Measurements from ENCODE around the gene APIP.
"Not testable (repeated sequence)": the region's sequence is repeated elsewhere in the genome, so short reads cannot be mapped to it uniquely, and the experiment has no call there.

The APIP gene

DNA sequence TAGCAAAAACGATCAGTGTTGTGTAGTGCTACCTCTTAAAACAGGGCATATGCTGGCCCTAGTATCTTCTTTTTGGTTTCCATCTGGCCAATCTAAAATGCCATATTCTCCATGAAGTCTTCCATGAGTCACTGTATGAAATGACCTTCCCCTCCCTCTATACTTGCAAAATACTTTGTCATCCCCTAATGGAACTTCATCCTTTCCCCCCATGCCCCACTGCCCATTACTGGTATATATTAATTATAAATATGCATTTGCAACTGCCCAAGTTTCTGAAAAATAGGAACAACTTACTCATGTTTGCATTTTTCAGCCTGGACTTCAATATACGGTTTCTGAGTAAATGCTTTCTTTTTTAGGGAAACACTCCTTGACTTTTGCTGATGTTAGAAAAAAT, 4.5 kb downstream of the APIP start:
- no peak for DNase-seq (ENCODE audit: low spot score)
- no peaks in the 10 kb centered on the region for H3K9me3 Mint-ChIP-seq
- H3K27ac Mint-ChIP-seq, result no peak overlapping the region

DNA sequence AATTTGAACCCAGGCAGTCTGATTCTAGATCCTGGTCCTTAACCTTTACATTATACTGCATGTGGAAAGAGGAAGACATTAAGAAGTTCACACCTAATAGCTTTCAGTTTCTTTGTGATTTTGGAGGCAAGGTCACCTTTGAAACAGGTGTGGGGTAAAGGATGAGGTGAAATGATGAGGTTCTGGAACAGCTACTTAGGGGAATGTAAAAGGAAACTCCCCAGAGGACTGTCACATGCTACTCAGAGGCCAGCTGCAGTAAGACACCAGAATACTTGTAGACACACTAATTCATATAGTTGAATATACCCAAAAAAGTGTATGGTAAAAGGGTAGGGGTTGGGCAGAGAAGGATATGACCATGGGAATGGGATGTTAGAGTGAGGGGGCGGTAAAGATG, 5.4 kb downstream of the APIP start:
- Mint-ChIP-seq H3K36me3 (ENCODE audit: low read depth) (peaks cover 19% of the 10 kb centered on the region), H3K4me1 (ENCODE audit: low read depth) (peaks cover 16% of the 10 kb centered on the region), H3K4me3 (no peak overlapping the region), H3K27ac (no peak overlapping the region), H3K27me3 (ENCODE audit: low read depth) (no peaks in the 10 kb centered on the region), H3K9me3 (no peaks in the 10 kb centered on the region)
- no peak for DNase-seq (ENCODE audit: low spot score)

More for the DNA sequence above, 4.5 kb downstream of the APIP start:
- no peak overlapping the region for H3K4me3 Mint-ChIP-seq
- H3K27me3 Mint-ChIP-seq (ENCODE audit: low read depth), result no peaks in the 10 kb centered on the region
- H3K4me1 Mint-ChIP-seq (ENCODE audit: low read depth), result peaks cover 16% of the 10 kb centered on the region
- H3K36me3 Mint-ChIP-seq (ENCODE audit: low read depth), result peaks cover 19% of the 10 kb centered on the region

DNA sequence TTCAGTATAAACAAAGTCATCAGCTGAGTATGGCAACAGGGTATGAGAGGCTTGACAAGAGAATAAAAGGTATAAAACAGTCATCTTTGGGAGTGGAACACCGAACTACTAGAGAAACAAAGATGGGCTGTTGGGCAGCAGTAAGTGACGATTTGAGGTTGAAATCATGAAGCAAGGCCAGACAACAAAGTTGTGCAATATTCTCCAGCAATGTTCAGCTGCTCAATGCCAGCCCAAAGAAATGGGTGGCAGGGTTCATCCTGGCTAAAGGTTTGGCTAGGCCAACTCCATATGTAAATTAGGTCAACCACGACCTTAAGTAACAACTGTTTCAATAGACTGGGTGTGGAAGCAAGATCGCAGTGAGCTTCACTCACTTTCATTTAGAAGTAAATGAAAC, 6.2 kb downstream of the APIP start:
- H3K4me3 Mint-ChIP-seq, result no peak overlapping the region

DNA sequence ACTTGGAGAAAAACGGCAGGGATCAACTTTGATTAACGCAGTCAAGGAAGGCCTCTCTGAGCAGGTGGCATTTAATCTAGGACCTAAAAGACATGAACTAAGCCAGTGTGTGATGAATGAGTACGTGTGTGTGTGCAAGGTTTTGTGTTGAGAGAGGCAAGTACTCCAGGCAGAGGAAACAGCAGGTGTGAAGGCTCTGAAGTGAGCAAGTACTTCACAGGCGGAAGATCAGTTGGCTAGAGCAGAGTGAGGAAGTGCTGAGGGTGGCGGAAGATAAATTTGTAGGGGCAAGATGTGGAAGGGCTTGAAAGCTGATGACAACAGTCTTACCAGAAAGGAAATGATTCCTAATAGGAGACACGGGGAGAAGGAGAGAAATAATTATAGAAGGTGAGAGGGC, 6.8 kb downstream of the APIP start:
- H3K9me3 Mint-ChIP-seq, result no peaks in the 10 kb centered on the region

More for the DNA sequence above, 6.2 kb downstream of the APIP start:
- peaks cover 16% of the 10 kb centered on the region for H3K36me3 Mint-ChIP-seq (ENCODE audit: low read depth)
- no peaks in the 10 kb centered on the region for H3K9me3 Mint-ChIP-seq
- H3K27me3 Mint-ChIP-seq (ENCODE audit: low read depth), result no peaks in the 10 kb centered on the region
- no peak for DNase-seq (ENCODE audit: low spot score)
- peaks cover 10% of the 10 kb centered on the region for H3K4me1 Mint-ChIP-seq (ENCODE audit: low read depth)
- H3K27ac Mint-ChIP-seq, result no peak overlapping the region

DNA sequence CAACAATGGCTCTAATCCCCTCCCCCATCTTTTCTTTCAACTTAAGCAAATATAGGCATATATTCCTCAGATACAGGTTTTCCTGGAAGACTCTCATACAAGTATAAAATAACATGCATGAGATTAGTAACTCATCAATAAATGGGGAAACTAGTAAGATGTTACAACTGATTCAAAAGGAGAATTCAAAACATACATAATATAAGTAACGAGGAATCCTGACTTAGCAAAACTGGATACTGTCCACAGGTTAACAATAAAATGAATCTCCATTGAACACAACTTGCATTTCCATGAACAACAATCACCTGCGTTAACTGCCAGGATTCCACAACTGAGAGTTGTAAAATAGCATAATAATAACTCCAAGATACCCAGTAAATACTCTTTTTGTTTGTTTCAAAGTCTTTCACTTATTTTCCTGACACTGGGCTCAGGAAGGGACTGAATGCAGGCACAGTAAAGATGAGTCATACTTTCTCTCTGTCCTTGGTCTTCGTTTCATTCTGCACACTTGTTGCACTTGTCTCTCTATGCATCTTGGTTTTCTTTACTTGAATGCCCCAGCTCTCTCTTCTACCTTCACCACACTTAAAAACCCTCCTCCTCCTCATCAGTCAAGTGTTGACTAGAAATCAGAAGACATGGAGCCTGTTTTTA, 8.1 kb downstream of the APIP start:
- H3K4me3 Mint-ChIP-seq, result no peak overlapping the region
- DNase-seq (ENCODE audit: low spot score), result no peak
- no peaks in the 10 kb centered on the region for H3K27me3 Mint-ChIP-seq (ENCODE audit: low read depth)
- peaks cover 3% of the 10 kb centered on the region for H3K4me1 Mint-ChIP-seq (ENCODE audit: low read depth)
- peaks cover 11% of the 10 kb centered on the region for H3K36me3 Mint-ChIP-seq (ENCODE audit: low read depth)
- H3K27ac Mint-ChIP-seq, result no peak overlapping the region
- H3K9me3 Mint-ChIP-seq, result peaks cover 8% of the 10 kb centered on the region

More for the DNA sequence above, 6.8 kb downstream of the APIP start:
- peaks cover 16% of the 10 kb centered on the region for H3K36me3 Mint-ChIP-seq (ENCODE audit: low read depth)
- H3K27ac Mint-ChIP-seq, result no peak overlapping the region
- peaks cover 8% of the 10 kb centered on the region for H3K4me1 Mint-ChIP-seq (ENCODE audit: low read depth)
- H3K27me3 Mint-ChIP-seq (ENCODE audit: low read depth), result no peaks in the 10 kb centered on the region
- H3K4me3 Mint-ChIP-seq, result no peak overlapping the region
- DNase-seq (ENCODE audit: low spot score), result no peak

DNA sequence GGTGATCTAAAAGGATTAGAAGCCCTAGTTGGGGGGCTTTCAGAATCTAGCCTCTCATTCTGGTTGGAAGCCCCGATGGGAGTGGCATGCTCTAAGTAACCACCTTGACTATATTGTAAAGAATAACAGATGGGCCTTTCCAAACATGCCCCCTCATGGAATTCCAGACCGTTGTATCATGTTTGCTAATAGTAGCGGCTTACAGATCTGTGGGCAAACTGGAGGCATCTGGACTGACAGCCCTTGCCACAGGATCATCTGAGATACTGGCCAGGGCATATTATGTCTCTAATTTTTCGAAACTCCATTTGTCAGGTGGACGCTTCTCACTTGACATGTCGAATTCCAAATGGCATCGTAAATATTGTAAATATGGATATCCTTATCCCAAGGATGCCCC, 10.5 kb downstream of the APIP start:
- peaks cover 17% of the 10 kb centered on the region for H3K36me3 Mint-ChIP-seq (ENCODE audit: low read depth)
- H3K4me3 Mint-ChIP-seq, result no peak overlapping the region
- H3K27me3 Mint-ChIP-seq (ENCODE audit: low read depth), result no peaks in the 10 kb centered on the region
- no peak overlapping the region for H3K27ac Mint-ChIP-seq
- no peaks in the 10 kb centered on the region for H3K4me1 Mint-ChIP-seq (ENCODE audit: low read depth)
- peaks cover 22% of the 10 kb centered on the region for H3K9me3 Mint-ChIP-seq
- no peak for DNase-seq (ENCODE audit: low spot score)

DNA sequence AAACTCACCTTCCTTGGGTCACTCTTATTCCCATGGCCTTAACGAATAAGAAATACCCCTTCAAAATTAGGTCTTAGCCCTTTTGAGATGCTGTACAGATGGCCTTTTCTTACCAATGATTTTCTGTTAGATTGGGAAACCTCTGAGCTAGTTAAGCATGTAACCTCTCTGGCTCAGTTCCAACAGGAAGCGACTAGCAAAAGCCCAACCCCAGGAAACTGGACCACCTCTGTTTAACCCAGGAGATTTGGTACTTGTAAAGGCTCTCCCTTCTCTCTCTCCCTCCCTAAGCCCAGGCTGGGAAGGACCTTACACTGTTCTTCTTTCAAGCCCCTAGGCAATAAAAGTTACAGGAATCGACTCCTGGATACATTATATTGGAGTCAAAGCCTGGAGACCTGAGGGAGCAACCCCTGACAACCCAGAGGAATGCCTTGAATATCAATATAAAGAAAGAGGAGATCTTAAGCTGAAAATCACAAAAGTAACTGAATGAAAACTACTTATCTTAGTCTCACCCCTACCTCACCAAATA, 11.7 kb downstream of the APIP start:
- Mint-ChIP-seq H3K27me3 (ENCODE audit: low read depth) (no peaks in the 10 kb centered on the region), H3K9me3 (peaks cover 33% of the 10 kb centered on the region), H3K4me3 (no peak overlapping the region), H3K4me1 (ENCODE audit: low read depth) (no peaks in the 10 kb centered on the region), H3K36me3 (ENCODE audit: low read depth) (peaks cover 20% of the 10 kb centered on the region), H3K27ac (no peak overlapping the region)
- DNase-seq (ENCODE audit: low spot score), result no peak

DNA sequence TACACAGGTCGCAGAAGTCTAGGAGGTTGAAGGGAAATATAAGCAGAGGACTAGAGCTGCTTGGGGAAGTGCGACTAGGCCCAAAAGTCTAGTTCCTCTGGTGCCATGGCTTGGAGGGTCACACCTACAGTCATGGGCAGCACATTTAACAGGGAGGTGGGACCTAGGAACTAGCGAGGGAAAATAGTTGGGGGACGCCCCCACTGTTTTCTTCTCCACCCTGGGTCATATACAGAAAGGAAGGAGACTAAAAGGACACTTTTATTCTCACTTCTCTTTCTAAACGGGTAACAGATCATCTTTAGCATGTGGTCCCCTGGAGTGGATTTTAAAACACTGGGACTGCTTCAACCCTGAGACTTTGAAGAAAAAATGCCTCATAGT, 16.6 kb downstream of the APIP start:
- H3K27ac Mint-ChIP-seq, result no peak overlapping the region
- peaks cover 57% of the 10 kb centered on the region for H3K9me3 Mint-ChIP-seq
- H3K27me3 Mint-ChIP-seq (ENCODE audit: low read depth), result no peaks in the 10 kb centered on the region
- no peak overlapping the region for H3K4me3 Mint-ChIP-seq
- no peaks in the 10 kb centered on the region for H3K4me1 Mint-ChIP-seq (ENCODE audit: low read depth)
- H3K36me3 Mint-ChIP-seq (ENCODE audit: low read depth), result peaks cover 39% of the 10 kb centered on the region
- no peak for DNase-seq (ENCODE audit: low spot score)

DNA sequence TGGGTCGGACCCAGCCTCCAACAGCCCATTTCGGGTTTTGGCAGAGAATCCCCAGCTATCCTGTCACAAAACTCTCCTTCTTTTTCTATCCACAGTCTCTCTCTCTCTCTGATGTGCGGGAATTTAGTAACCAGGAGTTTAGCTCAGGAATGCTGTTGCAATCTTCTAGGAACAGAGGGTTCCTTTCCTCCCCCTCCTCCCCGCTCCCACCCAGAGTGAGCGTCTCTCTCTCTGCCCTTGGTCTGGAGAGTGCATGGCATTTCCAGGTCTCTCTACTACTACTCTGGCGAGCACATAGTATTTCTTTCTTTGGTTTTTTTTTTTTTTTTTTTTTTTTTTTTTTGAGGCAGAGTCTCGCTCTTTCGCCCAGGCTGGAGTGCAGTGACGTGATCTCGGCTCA, 17.7 kb downstream of the APIP start:
- DNase-seq (ENCODE audit: low spot score), result no peak
- H3K27ac Mint-ChIP-seq, result no peak overlapping the region
- peaks cover 54% of the 10 kb centered on the region for H3K9me3 Mint-ChIP-seq
- peaks cover 37% of the 10 kb centered on the region for H3K36me3 Mint-ChIP-seq (ENCODE audit: low read depth)
- no peaks in the 10 kb centered on the region for H3K27me3 Mint-ChIP-seq (ENCODE audit: low read depth)
- no peak overlapping the region for H3K4me3 Mint-ChIP-seq
- no peaks in the 10 kb centered on the region for H3K4me1 Mint-ChIP-seq (ENCODE audit: low read depth)

DNA sequence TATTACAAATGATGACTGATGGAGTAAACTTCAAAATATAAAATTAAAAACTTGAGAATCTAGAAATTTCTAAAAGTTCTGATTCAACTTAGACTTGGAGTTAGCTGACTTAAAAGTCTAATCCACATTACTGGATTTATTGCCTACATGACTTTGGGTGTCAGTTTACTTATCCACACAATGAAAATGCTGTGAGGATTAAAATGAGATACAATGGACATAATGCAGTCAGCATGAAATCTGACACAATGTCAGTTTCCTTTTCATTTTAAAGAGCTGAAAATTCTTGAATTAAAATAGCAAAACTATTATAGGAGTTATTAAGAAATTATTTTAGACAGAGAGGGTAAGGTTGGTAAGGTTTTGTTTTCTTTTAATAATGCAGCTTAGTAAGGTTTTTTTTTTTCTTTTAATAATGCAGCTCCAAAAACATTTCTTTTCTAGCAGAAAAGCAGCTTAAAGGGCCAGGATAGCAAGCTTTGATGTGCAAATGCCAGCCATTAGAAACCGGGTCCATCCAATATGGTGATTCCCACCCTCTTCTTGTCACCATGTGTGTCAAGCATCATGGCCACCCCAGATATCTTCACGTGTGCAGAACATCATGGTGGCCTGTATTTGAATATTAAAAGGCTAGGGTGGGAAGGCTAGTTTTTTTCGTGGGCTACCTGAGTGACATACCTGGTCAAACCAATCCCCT, 18.9 kb downstream of the APIP start:
- Mint-ChIP-seq H3K27ac (no peak overlapping the region), H3K36me3 (ENCODE audit: low read depth) (peaks cover 30% of the 10 kb centered on the region), H3K4me1 (ENCODE audit: low read depth) (no peaks in the 10 kb centered on the region), H3K27me3 (ENCODE audit: low read depth) (no peaks in the 10 kb centered on the region), H3K4me3 (no peak overlapping the region), H3K9me3 (peaks cover 47% of the 10 kb centered on the region)
- no peak for DNase-seq (ENCODE audit: low spot score)

DNA sequence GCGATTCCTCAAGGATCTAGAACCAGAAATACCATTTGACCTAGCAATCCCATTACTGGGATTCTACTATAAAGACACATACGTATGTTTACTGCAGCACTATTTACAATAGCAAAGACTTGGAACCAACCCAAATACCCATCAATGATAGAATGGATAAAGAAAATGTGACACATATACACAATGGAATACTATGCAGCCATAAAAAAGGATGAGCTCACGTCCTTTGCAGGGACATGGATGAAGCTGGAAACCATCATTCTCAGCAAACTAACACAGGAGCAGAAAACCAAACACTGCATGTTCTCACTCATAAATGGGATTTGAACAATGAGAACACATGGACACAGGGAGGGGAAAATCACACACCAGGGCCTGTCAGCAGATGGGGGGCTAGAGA, 20.0 kb downstream of the APIP start:
- H3K9me3 Mint-ChIP-seq, result peaks cover 41% of the 10 kb centered on the region
- not testable (repeated sequence) for H3K4me1 Mint-ChIP-seq (ENCODE audit: low read depth); DNase-seq (ENCODE audit: low spot score); H3K4me3 Mint-ChIP-seq; H3K27me3 Mint-ChIP-seq (ENCODE audit: low read depth); H3K27ac Mint-ChIP-seq
- H3K36me3 Mint-ChIP-seq (ENCODE audit: low read depth), result peaks cover 27% of the 10 kb centered on the region

DNA sequence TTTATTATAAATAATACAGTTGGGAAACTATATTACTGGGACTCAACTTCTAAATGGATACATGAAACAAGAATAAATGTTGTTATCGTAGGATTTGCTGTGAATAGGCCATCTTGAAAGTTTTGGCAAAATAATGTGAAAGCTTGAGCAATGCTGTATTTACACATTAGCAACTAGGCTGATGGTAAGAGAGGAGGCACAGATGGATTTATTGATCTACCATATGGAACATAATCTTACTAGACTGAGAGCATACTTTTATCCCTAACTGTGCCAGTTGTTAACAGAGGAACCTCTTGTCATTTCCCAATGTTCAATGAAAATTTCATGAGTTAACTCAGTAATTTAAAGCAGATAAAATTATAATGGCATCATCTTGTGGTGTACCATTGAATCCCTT, 22.8 kb downstream of the APIP start:
- Mint-ChIP-seq H3K27ac (no peak overlapping the region), H3K4me3 (no peak overlapping the region), H3K9me3 (peaks cover 18% of the 10 kb centered on the region), H3K36me3 (ENCODE audit: low read depth) (peaks cover 16% of the 10 kb centered on the region), H3K4me1 (ENCODE audit: low read depth) (no peaks in the 10 kb centered on the region), H3K27me3 (ENCODE audit: low read depth) (no peaks in the 10 kb centered on the region)
- DNase-seq (ENCODE audit: low spot score), result no peak

DNA sequence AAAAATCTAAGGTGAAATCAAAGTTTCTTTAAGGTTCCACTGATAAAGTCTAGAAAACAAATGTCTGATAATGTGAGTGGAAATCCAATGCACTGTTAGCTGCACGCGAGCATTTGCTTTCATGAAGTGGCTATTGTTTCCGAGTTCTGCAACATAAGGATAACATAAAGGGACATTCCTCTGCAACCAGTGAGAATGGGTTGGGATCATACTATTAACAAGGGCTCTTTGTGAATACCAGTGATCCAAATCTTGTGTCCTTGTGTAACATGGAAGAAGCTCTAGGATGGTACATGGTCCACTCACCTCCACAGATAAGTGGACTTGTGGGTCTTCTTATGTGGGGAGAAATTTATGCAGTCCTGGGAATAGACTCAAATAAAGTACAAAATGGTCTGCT, 24.6 kb downstream of the APIP start:
- no peak overlapping the region for H3K27ac Mint-ChIP-seq
- DNase-seq (ENCODE audit: low spot score), result no peak
- no peaks in the 10 kb centered on the region for H3K4me1 Mint-ChIP-seq (ENCODE audit: low read depth)
- peaks cover 6% of the 10 kb centered on the region for H3K36me3 Mint-ChIP-seq (ENCODE audit: low read depth)
- H3K4me3 Mint-ChIP-seq, result no peak overlapping the region
- H3K9me3 Mint-ChIP-seq, result peaks cover 8% of the 10 kb centered on the region
- no peaks in the 10 kb centered on the region for H3K27me3 Mint-ChIP-seq (ENCODE audit: low read depth)

DNA sequence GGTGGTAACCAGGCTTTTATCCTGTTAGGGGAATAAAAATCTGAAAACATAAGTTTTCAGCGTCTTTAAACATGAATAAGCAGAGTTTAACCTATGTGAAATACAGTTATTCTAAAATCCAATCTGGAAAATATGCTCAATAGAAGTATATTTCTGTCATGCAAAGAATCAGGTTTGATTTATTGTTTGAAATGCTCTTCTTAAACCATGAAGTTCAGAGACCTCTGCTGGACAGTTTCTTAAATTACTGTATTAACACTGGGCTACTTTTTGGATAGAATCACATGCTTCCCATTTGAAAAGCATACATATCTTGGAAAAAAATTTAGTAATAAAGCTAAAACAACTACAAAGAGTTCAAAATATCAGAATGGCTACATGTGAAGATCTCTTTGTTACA, 25.4 kb downstream of the APIP start:
- Mint-ChIP-seq H3K27me3 (ENCODE audit: low read depth) (no peaks in the 10 kb centered on the region), H3K27ac (no peak overlapping the region), H3K36me3 (ENCODE audit: low read depth) (no peaks in the 10 kb centered on the region), H3K9me3 (no peaks in the 10 kb centered on the region), H3K4me3 (no peak overlapping the region), H3K4me1 (ENCODE audit: low read depth) (no peaks in the 10 kb centered on the region)
- DNase-seq (ENCODE audit: low spot score), result no peak

Data from T-helper 2 cell treated with Interferon-gamma antibody and Interleukin-4, amounts not matched to agents 5 μg/mL and 100 μg/mL, for 36 hours (primary cell).